GM15510 (cell line): ENCODE measurements around the gene TMEM244.

ENCODE experiments used
- POLR2A ChIP-seq: IDR thresholded peaks from 3 replicates; pipeline ENCODE4 v1.6.1; 2011; ENCODE audit warnings: borderline replicate concordance; ENCODE audit not compliant: insufficient read length; ENCODE audit errors: extremely low read depth

TMEM244 gene

GRCh38 chr6:129860908-129861665 lies at the start of gene TMEM244:
Gene TMEM244 (minus strand): TSS chr6:129861315. CDS start chr6:129861188, 127 bp downstream.
- TF ChIP-seq POLR2A: no peak

GRCh38 chr6:129908858-129909257 lies 47.7 kb upstream of the TMEM244 start:
- no peak for TF ChIP-seq POLR2A

GRCh38 chr6:129908356-129908755 lies 47.2 kb upstream of the TMEM244 start:
- TF ChIP-seq POLR2A: no peak

GRCh38 chr6:129906515-129907077 lies 45.5 kb upstream of the TMEM244 start:
- no peak for TF ChIP-seq POLR2A

GRCh38 chr6:129903082-129903481 lies 42.0 kb upstream of the TMEM244 start:
- TF ChIP-seq POLR2A: no peak

GRCh38 chr6:129902681-129903080 lies 41.6 kb upstream of the TMEM244 start:
- TF ChIP-seq POLR2A: no peak

- no peak for TF ChIP-seq POLR2A
Measured at GRCh38 chr6:129901910-129902309, 40.8 kb upstream of the TMEM244 start.

GRCh38 chr6:129895692-129896091 lies 34.6 kb upstream of the TMEM244 start:
- TF ChIP-seq POLR2A: no peak

- TF ChIP-seq POLR2A: no peak
Measured at GRCh38 chr6:129894921-129895320, 33.8 kb upstream of the TMEM244 start.

- no peak for TF ChIP-seq POLR2A
Measured at GRCh38 chr6:129893640-129894039, 32.5 kb upstream of the TMEM244 start.

GRCh38 chr6:129890701-129891100 lies 29.6 kb upstream of the TMEM244 start:
- TF ChIP-seq POLR2A: no peak

GRCh38 chr6:129890164-129890563 lies 29.0 kb upstream of the TMEM244 start:
- TF ChIP-seq POLR2A: no peak

- TF ChIP-seq POLR2A: no peak
Measured at GRCh38 chr6:129889580-129889979, 28.5 kb upstream of the TMEM244 start.

GRCh38 chr6:129886401-129887155 lies 25.5 kb upstream of the TMEM244 start:
- TF ChIP-seq POLR2A: no peak

- no peak for TF ChIP-seq POLR2A
Measured at GRCh38 chr6:129884211-129884610, 23.1 kb upstream of the TMEM244 start.
